GM18867 (cell line): ENCODE measurements around the gene COMMD10.

Experiments
- ATAC-seq: cut with Tn5 transposase; IDR thresholded peaks from one replicate; pipeline ENCODE4 v1.9.1; 2021; ENCODE audit warnings: mild to moderate bottlenecking, moderate library complexity; ENCODE audit not compliant: unreplicated experiment

The COMMD10 gene

GRCh38 chr5:116281309-116281708 is 196.5 kb downstream of the COMMD10 start:
- no peak for ATAC-seq

- no peak for ATAC-seq
These were observed 203.7 kb downstream of the COMMD10 start for GRCh38 chr5:116288524-116288923.

GRCh38 chr5:116289276-116289675 is 204.5 kb downstream of the COMMD10 start:
- no peak for ATAC-seq

- ATAC-seq, result no peak
These were observed 206.4 kb downstream of the COMMD10 start for GRCh38 chr5:116291271-116291670.

GRCh38 chr5:116292321-116292720 is 207.5 kb downstream of the COMMD10 start:
- ATAC-seq, result no peak

GRCh38 chr5:116296335-116297072 is 211.7 kb downstream of the COMMD10 start:
- ATAC-seq, result no peak

GRCh38 chr5:116297296-116297814 is 212.5 kb downstream of the COMMD10 start:
- ATAC-seq, result no peak

GRCh38 chr5:116299746-116300640 is 215.2 kb downstream of the COMMD10 start:
- ATAC-seq, result no peak

- no peak for ATAC-seq
These were observed 216.3 kb downstream of the COMMD10 start for GRCh38 chr5:116301110-116301509.

GRCh38 chr5:116303340-116303739 is 218.5 kb downstream of the COMMD10 start:
- no peak for ATAC-seq

GRCh38 chr5:116303810-116304209 is 219.0 kb downstream of the COMMD10 start:
- no peak for ATAC-seq

- ATAC-seq, result no peak
These were observed 221.1 kb downstream of the COMMD10 start for GRCh38 chr5:116305899-116306298.

GRCh38 chr5:116306846-116307245 is 222.0 kb downstream of the COMMD10 start:
- ATAC-seq, result no peak

- ATAC-seq, result no peak
These were observed 223.6 kb downstream of the COMMD10 start for GRCh38 chr5:116308391-116308790.

- no peak for ATAC-seq
These were observed 228.5 kb downstream of the COMMD10 start for GRCh38 chr5:116313366-116313765.

GRCh38 chr5:116315531-116315930 is 230.7 kb downstream of the COMMD10 start:
- ATAC-seq, result no peak

- no peak for ATAC-seq
These were observed 233.4 kb downstream of the COMMD10 start for GRCh38 chr5:116318091-116318854.

- no peak for ATAC-seq
These were observed 235.7 kb downstream of the COMMD10 start for GRCh38 chr5:116320486-116320885.

- no peak for ATAC-seq
These were observed 244.7 kb downstream of the COMMD10 start for GRCh38 chr5:116329503-116329902.

- ATAC-seq, result peak; percentile 86
These were observed 256.0 kb downstream of the COMMD10 start for GRCh38 chr5:116340799-116341198.
